Retina (tissue), 1 donor: Measurements from ENCODE around the gene C19orf53.
"Not testable (repeated sequence)": the region's sequence is repeated elsewhere in the genome, so short reads cannot be mapped to it uniquely, and the experiment has no call there.

ENCODE experiments used
- DNase-seq: peaks from one replicate; pipeline ENCODE4 v3.0.0-alpha.2; 2016

The C19orf53 gene

GRCh38 chr19:13774217-13775191 lies at the start of gene C19orf53:
Gene C19orf53, plus strand, starts transcription at chr19:13774456. Its CDS starts 22 bp downstream, at chr19:13774478.
- DNase-seq, result peak; percentile 95

GRCh38 chr19:13726323-13726722 lies 47.9 kb upstream of the C19orf53 start:
- DNase-seq, result no peak

- no peak for DNase-seq
Observed at GRCh38 chr19:13727798-13728197, 46.5 kb upstream of the C19orf53 start.

- no peak for DNase-seq
Observed at GRCh38 chr19:13729859-13730258, 44.4 kb upstream of the C19orf53 start.

GRCh38 chr19:13731147-13731964 lies 42.9 kb upstream of the C19orf53 start:
- DNase-seq, result peak; percentile 95

GRCh38 chr19:13732337-13732736 lies 41.9 kb upstream of the C19orf53 start:
- DNase-seq, result no peak

- no peak for DNase-seq
Observed at GRCh38 chr19:13734751-13735150, 39.5 kb upstream of the C19orf53 start.

- no peak for DNase-seq
Observed at GRCh38 chr19:13738073-13738472, 36.2 kb upstream of the C19orf53 start.

GRCh38 chr19:13741893-13742292 lies 32.4 kb upstream of the C19orf53 start:
- DNase-seq, result no peak

GRCh38 chr19:13742756-13743155 lies 31.5 kb upstream of the C19orf53 start:
- DNase-seq, result no peak

GRCh38 chr19:13744174-13744573 lies 30.1 kb upstream of the C19orf53 start:
- no peak for DNase-seq

- no peak for DNase-seq
Observed at GRCh38 chr19:13747098-13747453, 27.2 kb upstream of the C19orf53 start.

GRCh38 chr19:13748169-13748828 lies 26.0 kb upstream of the C19orf53 start:
- DNase-seq, result no peak

GRCh38 chr19:13751436-13751835 lies 22.8 kb upstream of the C19orf53 start:
- DNase-seq, result no peak

- not testable (repeated sequence) for DNase-seq
Observed at GRCh38 chr19:13753622-13754021, 20.6 kb upstream of the C19orf53 start.

GRCh38 chr19:13756210-13756609 lies 18.0 kb upstream of the C19orf53 start:
- DNase-seq, result no peak

- DNase-seq, result no peak
Observed at GRCh38 chr19:13757805-13758772, 16.2 kb upstream of the C19orf53 start.

- no peak for DNase-seq
Observed at GRCh38 chr19:13758795-13759194, 15.5 kb upstream of the C19orf53 start.

GRCh38 chr19:13761423-13761822 lies 12.8 kb upstream of the C19orf53 start:
- DNase-seq, result no peak

- no peak for DNase-seq
Observed at GRCh38 chr19:13762635-13763235, 11.5 kb upstream of the C19orf53 start.

GRCh38 chr19:13763265-13763664 lies 11.0 kb upstream of the C19orf53 start:
- DNase-seq, result no peak
